ENCODE measurements around the gene PCBP4. TPM values are rescaled to one million over a fixed set of nuclear protein-coding genes. Genes with fewer than 3 reads are reported as not detected.
"Not testable (repeated sequence)": the region's sequence is repeated elsewhere in the genome, so short reads cannot be mapped to it uniquely, and the experiment has no call there.

Gene PCBP4
- total RNA-seq, 2 donors from 2014 or later = 11.3 to 14.3 TPM

DNA sequence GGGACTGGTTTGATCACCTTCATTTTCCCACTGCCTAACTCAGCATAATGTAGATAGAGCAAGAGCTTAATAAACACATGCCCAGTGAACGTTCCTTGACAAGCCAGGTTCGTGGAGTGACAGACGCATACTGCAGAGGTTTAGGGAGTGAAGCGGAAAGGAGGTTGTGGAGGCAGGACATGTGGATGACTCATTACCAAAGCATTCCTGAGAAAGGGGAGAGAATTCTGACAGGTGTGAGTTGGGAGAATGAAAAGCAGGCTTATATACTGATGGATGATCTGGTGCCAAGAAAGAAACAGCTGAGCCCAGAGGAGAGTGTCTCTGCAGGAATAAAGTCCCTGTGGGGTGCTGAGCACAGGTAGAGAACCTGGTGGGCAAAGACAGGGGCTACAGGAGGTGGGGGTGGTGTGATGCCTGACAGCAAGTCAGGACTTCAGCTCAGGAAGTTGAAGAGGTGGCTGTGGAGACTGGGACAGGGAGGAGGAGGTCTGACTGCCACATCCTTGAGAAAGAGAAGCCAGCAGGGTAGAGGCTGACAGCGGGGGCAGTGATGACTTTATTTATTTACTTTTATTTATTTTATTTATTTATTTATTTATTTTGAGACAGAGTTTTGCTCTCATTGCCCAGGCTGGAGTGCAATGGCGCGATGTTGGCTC is 30.8 kb upstream of the PCBP4 start:
- no peak for ATAC-seq
- Mint-ChIP-seq H3K27ac (peak overlapping the region in 1 of 2 donors; percentile 16), H3K36me3 (peaks cover 24 to 29% of the 10 kb centered on the region in 2 donors), H3K9me3 (no peaks in the 10 kb centered on the region)
- DNase-seq (ENCODE audit: low spot score in 2 of 2) = no peak

DNA sequence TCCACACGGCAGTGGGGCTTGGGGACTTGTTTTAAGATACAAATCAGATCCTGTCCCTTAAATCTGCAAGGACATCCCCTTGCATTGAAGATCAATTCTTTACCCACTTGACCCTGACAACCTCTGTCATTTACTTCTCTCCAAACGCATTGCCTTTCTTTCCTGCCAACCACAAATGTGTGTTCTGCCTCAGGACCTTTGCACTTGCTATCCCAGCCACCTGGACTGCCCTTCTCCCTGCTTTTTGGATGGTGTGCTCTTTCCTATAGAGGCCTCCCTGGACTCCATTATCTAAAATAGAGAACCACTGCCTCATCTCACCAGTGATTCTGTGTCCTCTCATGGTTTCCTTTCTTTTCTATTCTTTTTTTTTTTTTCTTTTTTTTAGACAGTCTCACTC is 29.9 kb upstream of the PCBP4 start:
- Mint-ChIP-seq H3K27ac (no peak overlapping the region), H3K36me3 (peaks cover 30 to 38% of the 10 kb centered on the region in 2 donors), H3K9me3 (no peaks in the 10 kb centered on the region)
- ATAC-seq (no peak), DNase-seq (ENCODE audit: low spot score in 2 of 2) (no peak)

DNA sequence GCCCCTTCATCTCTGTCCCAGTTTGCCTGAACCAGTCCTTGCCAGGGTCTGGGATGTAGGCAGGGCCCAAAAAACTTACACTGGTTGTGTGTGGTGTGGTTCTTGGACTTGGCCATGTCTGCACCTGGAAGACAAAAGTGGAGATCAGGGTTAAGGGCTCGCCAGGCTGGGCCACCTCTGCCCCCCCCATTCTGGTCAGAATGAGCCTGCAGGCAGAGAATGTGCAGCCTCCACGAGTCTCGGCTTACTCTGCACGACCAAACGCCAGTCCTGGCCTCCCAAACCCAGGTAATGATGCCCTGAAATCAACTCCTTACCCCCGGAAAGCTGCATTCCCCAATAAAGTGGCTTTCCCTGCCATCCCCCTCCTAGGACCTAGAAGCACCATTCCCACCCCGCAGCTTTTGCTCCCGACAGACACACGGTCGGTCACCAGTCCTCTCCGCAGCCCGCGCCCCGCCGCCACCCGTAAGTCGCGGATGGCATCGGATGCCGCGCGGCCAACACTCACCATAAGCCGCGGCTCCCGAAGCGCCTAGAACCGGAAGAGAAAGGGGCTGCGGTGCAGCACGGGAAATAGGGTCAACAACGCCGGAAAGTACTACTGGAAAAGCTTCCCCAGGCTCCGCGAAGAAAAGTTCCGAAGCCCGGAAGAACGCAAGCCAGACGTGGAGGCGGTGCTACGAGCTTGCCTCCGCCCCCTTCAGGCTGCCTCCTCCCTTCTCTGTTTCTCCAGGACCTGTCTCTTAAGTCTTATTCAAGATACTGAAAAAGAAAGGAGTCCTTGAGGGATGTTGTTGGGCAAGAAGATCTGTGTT is 28.3 kb upstream of the PCBP4 start, which contains the start of gene RPL29:
Gene RPL29, minus strand, starts transcription at position 550 of the 818 bp plus-strand sequence. Its CDS starts 434 bp downstream, at position 116.
- peaks cover 30 to 43% of the 10 kb centered on the region in 2 donors for H3K36me3 Mint-ChIP-seq
- H3K9me3 Mint-ChIP-seq = no peaks in the 10 kb centered on the region
- ATAC-seq (peak; percentile 92 to 96), DNase-seq (ENCODE audit: low spot score in 2 of 2) (peak; percentile 90)
- H3K27ac Mint-ChIP-seq = peak within 1 kb of the TSS; percentile 98 to 100

DNA sequence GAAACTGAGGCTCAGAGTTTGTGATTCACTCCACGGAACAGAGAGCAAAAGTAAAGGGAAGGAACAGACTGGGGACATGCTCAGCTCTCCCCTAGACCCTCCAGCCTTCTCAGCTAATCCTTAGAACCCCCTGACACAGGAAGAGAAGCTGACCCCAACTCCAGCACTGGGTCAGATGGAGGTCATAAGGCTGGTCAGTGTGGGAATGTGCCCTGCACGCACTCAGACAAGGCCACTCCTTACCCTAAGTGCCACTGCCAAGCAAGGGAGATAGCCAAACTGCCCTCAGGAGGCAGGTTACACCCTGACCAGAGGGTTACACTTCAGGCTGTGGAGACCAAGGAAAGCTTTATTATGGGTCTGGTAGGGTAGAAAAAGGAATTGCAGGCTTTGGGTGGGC is 27.3 kb upstream of the PCBP4 start:
- ATAC-seq (no peak), DNase-seq (ENCODE audit: low spot score in 2 of 2) (no peak)
- peaks cover 30 to 43% of the 10 kb centered on the region in 2 donors for H3K36me3 Mint-ChIP-seq
- H3K9me3 Mint-ChIP-seq = no peaks in the 10 kb centered on the region
- peak overlapping the region; percentile 98 to 100 for H3K27ac Mint-ChIP-seq

DNA sequence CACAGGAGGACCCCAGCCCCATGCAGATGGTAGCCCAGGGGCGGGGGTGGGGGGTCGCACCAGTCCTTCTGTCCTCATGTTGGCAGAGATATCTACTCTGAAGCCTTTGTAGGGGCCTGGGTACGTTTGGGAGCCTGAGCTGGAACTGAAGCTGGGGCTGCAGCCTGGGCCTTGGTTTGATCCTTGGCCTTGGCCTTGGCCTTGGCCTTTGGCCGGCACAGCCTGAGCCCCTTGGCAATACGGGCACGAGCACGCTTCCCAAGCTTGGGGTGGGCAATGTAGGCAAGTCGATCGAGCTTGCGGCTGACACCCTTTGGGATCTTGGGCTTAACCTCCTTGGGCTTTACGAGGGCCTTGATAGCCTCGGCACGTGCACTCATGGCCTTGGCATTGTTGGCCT is 26.4 kb upstream of the PCBP4 start:
- H3K9me3 Mint-ChIP-seq; DNase-seq (ENCODE audit: low spot score in 2 of 2); ATAC-seq: not testable (repeated sequence)
- Mint-ChIP-seq H3K36me3 (peaks cover 30 to 43% of the 10 kb centered on the region in 2 donors), H3K27ac (peak overlapping the region; percentile 98 to 100)

DNA sequence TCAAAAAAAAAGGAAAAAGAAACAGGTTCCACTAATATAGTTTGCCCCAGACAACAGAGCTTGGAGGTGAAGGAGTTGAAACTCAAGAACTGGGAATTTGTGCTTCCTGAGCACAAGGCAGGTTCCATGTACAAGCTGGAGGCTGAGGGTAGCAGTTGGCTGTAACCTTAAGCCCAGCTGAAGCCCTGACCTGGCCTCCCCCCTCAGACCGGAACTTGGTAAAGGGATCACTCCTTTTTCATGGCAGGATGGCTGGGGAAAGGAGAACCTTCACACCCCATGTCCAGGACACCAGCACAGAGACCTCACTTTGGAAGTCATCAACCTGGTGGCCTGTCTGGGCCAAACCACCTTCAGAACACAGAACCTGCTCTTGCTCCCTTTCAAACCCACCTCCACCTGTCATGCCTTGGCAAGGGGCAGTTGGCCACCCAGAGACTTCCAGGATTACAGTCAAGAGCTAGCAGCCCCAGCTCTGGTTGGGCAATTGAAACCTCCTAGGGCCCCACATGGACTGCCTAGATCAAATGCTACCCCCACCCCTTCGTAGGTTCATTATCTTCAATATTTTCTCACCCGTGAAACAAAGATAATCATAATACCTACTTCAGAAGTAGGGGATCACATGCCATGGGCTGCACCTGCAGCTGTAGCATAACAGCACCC is 24.9 kb upstream of the PCBP4 start:
- peaks cover 30 to 43% of the 10 kb centered on the region in 2 donors for H3K36me3 Mint-ChIP-seq
- ATAC-seq (no peak), DNase-seq (ENCODE audit: low spot score in 2 of 2) (no peak)
- H3K9me3 Mint-ChIP-seq = no peaks in the 10 kb centered on the region
- H3K27ac Mint-ChIP-seq = peak overlapping the region; percentile 38 to 84

DNA sequence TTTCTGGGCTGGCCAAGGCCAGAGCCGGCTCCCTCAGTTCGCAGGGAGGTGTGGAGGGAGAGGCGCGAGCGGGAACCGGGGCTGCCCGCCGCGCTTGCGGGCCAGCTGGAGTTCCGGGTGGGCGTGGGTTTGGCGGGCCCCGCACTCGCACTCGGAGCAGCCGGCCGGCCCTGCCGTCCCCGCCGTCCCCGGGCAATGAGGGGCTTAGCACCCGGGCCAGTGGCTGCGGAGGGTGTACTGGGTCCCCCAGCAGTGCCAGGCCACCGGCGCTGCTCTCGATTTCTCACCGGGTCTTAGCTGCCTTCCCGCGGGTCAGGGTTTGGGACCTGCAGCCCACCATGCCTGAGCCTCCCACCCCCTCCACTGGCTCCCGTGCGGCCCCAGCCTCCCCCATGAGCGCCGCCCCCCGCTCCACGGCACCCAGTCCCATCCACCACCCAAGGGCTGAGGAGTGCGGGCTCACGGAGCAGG is 23.3 kb upstream of the PCBP4 start:
- not testable (repeated sequence) for DNase-seq (ENCODE audit: low spot score in 2 of 2); H3K27ac Mint-ChIP-seq; H3K9me3 Mint-ChIP-seq; ATAC-seq
- peaks cover 27 to 39% of the 10 kb centered on the region in 2 donors for H3K36me3 Mint-ChIP-seq

DNA sequence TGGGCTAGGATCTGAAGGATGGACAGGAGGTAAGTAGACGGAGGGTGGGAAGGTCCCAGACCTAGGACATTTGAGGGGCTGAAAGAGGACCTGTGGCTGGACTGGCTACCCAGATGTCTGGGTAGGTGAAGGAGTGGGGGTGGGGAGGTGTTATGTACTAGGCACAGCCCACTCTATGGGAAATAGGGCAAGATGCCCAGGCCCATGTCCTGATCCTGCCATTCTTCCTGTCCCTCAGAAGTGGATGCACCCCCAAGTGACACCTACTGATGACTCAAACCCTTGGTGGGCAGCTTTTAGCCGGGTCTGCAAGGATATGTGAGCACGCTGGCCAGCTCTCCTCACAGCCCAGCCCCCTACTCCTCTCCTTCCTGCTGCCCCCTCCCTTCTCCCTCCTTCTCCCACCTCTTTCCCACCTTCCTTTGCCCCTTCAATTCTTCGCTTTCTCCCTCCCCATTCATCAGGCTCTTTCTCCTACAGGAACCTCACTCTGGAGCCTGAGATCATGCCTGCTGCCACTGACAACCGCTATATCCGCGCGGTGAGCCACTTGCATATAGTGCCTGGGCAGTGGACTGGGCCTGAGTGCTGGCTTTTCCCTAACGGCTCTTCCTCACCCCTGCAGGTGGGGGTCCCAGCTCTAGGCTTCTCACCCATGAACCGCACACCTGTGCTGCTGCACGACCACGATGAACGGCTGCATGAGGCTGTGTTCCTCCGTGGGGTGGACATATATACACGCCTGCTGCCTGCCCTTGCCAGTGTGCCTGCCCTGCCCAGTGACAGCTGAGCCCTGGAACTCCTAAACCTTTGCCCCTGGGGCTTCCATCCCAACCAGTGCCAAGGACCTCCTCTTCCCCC is 21.3 kb upstream of the PCBP4 start:
- Mint-ChIP-seq H3K9me3 (no peaks in the 10 kb centered on the region), H3K27ac (peak overlapping the region; percentile 18 to 90), H3K36me3 (peaks cover 7 to 19% of the 10 kb centered on the region in 2 donors)
- DNase-seq (ENCODE audit: low spot score in 2 of 2) (no peak), ATAC-seq (peak; percentile 6 to 9)

DNA sequence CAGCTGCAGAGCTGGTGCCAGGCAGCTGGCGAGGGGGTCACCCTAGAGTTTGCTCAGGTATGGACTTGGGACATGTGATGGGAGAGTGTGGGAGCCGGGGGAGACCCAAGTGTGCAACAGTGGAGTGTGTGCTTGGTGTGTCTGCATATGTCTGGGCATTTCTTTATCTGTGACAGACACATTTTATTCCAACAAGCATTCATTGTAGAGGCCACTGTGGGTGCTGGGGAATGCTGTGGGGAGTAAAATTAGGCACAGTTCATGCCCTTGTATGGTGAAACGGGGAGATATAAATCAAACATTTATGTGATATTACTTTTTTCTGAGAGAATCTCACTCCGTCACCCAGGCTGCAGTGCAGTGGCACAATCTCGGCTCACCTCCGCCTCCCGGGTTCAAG is 20.3 kb upstream of the PCBP4 start:
- H3K36me3 Mint-ChIP-seq = peaks cover 4 to 10% of the 10 kb centered on the region in 2 donors
- no peaks in the 10 kb centered on the region for H3K9me3 Mint-ChIP-seq
- peak overlapping the region; percentile 18 to 79 for H3K27ac Mint-ChIP-seq
- DNase-seq (ENCODE audit: low spot score in 2 of 2) (no peak), ATAC-seq (no peak)

DNA sequence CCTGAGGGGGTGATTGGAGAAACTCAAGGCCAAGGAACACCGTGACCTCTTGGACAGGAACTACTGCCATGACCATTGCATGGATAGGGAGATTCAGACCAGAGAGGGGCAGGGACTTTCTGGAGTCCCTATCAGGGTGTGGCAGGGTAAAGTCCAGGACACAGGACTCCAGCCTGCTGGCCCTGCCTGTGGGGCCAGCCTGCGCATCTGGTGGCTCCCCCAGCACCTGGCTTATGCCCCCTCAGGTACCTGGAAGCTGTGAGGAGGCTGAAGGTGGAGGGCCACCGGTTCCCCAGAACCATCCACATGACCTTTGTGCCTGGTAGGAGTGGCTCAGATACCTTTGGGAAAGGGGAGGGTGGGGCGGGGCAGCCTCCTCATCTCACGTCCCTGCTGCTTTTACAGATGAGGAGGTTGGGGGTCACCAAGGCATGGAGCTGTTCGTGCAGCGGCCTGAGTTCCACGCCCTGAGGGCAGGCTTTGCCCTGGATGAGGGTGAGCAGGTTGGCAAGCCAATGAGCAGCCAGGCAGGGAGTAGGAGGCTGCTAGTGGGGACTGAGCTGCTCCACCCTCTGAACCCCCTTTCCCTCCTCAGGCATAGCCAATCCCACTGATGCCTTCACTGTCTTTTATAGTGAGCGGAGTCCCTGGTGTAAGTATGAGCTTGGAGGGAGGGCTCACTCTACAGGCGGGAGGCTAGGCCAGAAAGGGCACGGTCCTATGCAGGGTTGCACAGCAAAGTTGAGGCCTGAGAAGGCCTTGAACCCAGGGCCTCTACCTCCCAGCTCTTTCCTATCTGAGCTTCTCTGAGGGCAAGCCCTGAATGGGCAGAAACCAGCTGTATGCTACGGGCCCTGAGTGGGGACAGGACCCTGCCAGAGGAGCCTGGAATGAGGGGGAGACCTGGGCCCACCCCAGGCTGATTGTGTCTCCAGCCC is 19.0 kb upstream of the PCBP4 start:
- Mint-ChIP-seq H3K27ac (peak overlapping the region in 1 of 2 donors; percentile 76), H3K36me3 (peaks cover 0 to 3% of the 10 kb centered on the region in 2 donors), H3K9me3 (no peaks in the 10 kb centered on the region)
- DNase-seq (ENCODE audit: low spot score in 2 of 2) (no peak), ATAC-seq (no peak)

DNA sequence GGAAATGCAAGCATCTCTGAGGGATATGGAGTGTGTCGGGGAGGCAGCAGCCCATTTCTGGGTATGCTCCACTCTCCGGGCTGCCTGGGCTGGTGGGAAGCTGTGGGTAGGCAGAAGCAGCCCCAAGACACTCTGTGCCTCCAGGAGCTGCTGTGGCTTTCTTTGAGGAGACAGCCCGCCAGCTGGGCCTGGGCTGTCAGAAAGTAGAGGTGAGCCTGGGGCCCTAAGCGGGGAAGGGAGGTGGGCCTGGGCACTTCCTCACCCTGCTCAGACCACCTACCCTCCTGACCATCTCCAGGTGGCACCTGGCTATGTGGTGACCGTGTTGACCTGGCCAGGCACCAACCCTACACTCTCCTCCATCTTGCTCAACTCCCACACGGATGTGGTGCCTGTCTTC is 17.8 kb upstream of the PCBP4 start:
- Mint-ChIP-seq H3K9me3 (no peaks in the 10 kb centered on the region), H3K36me3 (no peaks in the 10 kb centered on the region), H3K27ac (peak overlapping the region in 1 of 2 donors; percentile 90)
- no peak for ATAC-seq
- no peak for DNase-seq (ENCODE audit: low spot score in 2 of 2)

DNA sequence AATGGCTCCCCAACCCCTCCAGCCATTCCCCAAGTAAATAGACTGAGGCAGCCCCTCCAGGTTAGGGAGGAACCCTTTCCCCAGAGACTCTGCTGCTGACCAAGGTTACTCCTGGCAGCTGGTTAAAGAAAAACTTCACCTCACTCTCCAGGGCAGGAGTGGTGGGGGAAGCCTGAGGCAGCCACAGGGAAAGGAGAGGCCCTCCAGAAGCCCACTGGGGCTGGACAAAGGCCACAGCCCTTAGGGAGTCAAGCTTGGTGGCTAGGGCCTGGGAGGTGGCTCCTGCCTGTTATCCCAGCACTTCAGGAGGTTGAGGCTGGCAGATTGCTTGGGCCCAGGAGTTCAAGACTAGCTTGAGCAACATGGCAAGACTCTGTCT is 17.0 kb upstream of the PCBP4 start:
- no peaks in the 10 kb centered on the region for H3K9me3 Mint-ChIP-seq
- H3K36me3 Mint-ChIP-seq = no peaks in the 10 kb centered on the region
- DNase-seq (ENCODE audit: low spot score in 2 of 2) (no peak), ATAC-seq (no peak)
- peak overlapping the region; percentile 88 to 90 for H3K27ac Mint-ChIP-seq

DNA sequence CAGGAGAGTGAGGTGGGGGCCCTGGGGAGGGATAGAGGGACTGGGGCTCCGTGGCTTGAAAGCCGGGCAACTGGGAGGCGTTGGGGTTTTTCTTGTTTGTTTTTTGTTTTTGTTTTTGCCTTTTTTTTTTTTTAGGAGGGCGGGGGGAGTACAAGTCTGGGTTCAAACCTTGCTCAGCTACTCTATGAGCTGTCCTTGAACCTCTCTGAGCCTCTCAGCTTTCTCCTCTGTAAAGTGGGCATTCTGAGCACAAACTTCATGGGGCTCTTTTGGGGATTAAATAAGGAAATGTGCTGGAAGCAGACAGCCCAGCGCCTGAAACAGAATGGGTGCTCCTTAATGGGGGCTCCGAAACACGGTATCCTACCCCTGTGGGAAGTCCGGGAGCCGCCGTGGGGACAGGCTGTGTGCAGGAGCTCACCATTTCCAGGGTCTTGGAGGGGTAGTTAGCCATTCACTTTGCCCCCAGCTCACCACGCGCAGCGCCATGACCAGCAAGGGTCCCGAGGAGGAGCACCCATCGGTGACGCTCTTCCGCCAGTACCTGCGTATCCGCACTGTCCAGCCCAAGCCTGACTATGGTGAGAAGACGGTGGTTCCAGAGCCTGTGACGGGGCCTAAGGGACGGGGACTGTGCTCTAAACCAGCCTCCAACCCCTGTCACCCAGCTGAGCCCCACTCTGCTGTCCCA is 16.5 kb upstream of the PCBP4 start:
- no peaks in the 10 kb centered on the region for H3K36me3 Mint-ChIP-seq
- no peak for ATAC-seq

DNA sequence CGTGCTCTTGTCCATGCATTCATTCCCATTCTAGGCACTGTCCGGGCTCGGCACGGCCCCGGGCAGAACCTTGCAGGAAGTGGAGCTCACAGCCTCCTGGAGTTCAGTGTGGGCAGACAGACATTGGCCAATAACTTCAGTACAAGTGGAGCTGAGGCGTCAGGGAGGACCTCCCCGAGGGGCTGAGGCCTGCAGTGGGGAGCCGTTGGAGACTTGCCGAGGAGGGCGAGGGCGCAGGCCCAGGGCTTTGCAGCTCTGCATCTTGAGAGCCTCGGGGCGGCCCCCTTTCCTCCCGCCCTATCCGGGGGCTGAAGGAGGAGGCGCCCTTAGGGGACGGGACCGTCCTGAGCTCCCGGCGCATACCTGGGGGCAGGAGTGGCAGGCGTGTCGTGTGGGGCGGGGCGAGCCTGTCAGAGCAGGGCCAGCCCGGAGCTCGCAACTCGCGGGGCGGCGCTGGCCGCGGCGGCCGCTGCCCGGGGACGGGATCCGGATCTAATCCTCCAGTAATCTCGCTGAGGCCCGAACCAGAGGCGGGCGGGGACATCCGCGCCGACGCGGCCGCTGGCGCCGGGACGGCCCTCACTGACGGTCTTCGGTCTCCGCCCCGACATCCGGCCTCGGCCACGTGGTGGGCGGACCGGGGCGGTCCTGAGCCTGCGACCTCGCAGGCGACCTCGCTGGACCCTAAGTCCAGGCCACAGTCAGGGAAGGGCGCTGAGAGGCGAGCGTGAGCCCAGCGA is 15.8 kb upstream of the PCBP4 start, which contains the start of gene ACY1:
Gene ACY1, plus strand, starts transcription at position 698 of the 740 bp plus-strand sequence. CDS start 530 bp downstream, outside the sequence.
- Mint-ChIP-seq H3K36me3 (no peaks in the 10 kb centered on the region), H3K27ac (peak within 1 kb of the TSS; percentile 90 to 92), H3K9me3 (no peaks in the 10 kb centered on the region)
- peak; percentile 84 to 87 for ATAC-seq
- peak; percentile 81 to 90 for DNase-seq (ENCODE audit: low spot score in 2 of 2)

More for the DNA sequence above, 16.5 kb upstream of the PCBP4 start:
- DNase-seq (ENCODE audit: low spot score in 2 of 2) = no peak
- H3K9me3 Mint-ChIP-seq = no peaks in the 10 kb centered on the region
- H3K27ac Mint-ChIP-seq = peak overlapping the region; percentile 90 to 92
